ENCODE measurements around the gene GPR65.
A peak's percentile ranks its signal among the peaks of the same experiment; 100 is the strongest.

The GPR65 gene

GRCh38 chr14:88034076-88034475, 29.1 kb downstream of the GPR65 start:
- no peak for DNase-seq (ENCODE audit: low spot score)
- Mint-ChIP-seq H3K4me1 (ENCODE audit: low read depth) (peaks cover 22% of the 10 kb centered on the region), H3K4me3 (no peak overlapping the region), H3K36me3 (ENCODE audit: low read depth) (peaks cover 5% of the 10 kb centered on the region), H3K9me3 (peaks cover 4% of the 10 kb centered on the region), H3K27me3 (ENCODE audit: low read depth) (no peaks in the 10 kb centered on the region), H3K27ac (no peak overlapping the region)

GRCh38 chr14:88036422-88036821, 31.5 kb downstream of the GPR65 start:
- no peak for DNase-seq (ENCODE audit: low spot score)
- Mint-ChIP-seq H3K9me3 (peaks cover 4% of the 10 kb centered on the region), H3K27ac (no peak overlapping the region), H3K4me3 (no peak overlapping the region), H3K36me3 (ENCODE audit: low read depth) (peaks cover 2% of the 10 kb centered on the region), H3K27me3 (ENCODE audit: low read depth) (no peaks in the 10 kb centered on the region), H3K4me1 (ENCODE audit: low read depth) (peaks cover 10% of the 10 kb centered on the region)

GRCh38 chr14:88037325-88037724, 32.4 kb downstream of the GPR65 start:
- DNase-seq (ENCODE audit: low spot score) = no peak
- H3K27ac Mint-ChIP-seq = no peak overlapping the region
- no peaks in the 10 kb centered on the region for H3K36me3 Mint-ChIP-seq (ENCODE audit: low read depth)
- H3K4me3 Mint-ChIP-seq = no peak overlapping the region
- H3K27me3 Mint-ChIP-seq (ENCODE audit: low read depth) = no peaks in the 10 kb centered on the region
- H3K4me1 Mint-ChIP-seq (ENCODE audit: low read depth) = peaks cover 7% of the 10 kb centered on the region
- H3K9me3 Mint-ChIP-seq = peaks cover 4% of the 10 kb centered on the region

DNA sequence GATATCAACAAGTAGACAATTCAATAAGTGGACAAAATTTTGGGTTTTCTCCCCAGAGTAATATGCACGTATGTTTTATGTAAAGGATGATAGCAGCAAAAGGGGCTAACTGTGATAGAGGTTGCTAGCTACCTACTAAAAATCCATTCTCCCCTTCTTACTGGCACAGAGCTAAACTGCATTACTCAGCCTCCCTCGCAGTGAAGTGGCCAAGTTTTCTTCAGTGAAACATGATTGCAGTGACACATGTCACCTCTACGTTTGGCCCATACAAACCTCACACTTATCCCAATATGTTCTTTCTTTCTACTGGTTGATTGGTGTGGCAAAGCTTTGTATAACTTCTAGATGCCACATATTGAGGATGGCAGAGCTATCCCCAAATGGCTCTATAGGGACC, 34.3 kb downstream of the GPR65 start:
- Mint-ChIP-seq H3K27me3 (ENCODE audit: low read depth) (no peaks in the 10 kb centered on the region), H3K27ac (no peak overlapping the region), H3K4me3 (no peak overlapping the region), H3K9me3 (no peaks in the 10 kb centered on the region), H3K36me3 (ENCODE audit: low read depth) (no peaks in the 10 kb centered on the region), H3K4me1 (ENCODE audit: low read depth) (peaks cover 9% of the 10 kb centered on the region)
- DNase-seq (ENCODE audit: low spot score) = no peak

DNA sequence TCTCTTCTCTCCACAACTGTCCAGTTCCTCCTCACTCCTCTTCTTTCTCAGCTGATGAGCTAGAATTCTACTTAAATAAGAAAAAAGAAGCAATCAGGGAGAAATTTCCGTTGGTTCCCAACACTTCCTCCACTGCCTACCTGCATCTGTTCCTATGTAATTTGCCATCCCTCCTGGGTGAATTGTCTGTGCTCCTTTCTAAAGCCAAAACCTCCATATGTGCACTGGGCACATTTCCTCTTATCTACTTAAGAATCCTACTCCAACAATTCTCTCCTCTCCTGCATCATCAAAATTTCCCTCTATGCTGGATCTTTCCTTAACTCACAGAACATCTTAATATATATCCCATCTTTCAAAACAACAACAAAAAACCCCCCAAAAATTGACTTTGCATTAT, 35.2 kb downstream of the GPR65 start:
- H3K36me3 Mint-ChIP-seq (ENCODE audit: low read depth) = no peaks in the 10 kb centered on the region
- peaks cover 17% of the 10 kb centered on the region for H3K4me1 Mint-ChIP-seq (ENCODE audit: low read depth)
- no peaks in the 10 kb centered on the region for H3K27me3 Mint-ChIP-seq (ENCODE audit: low read depth)
- no peak overlapping the region for H3K4me3 Mint-ChIP-seq
- no peak for DNase-seq (ENCODE audit: low spot score)
- no peak overlapping the region for H3K27ac Mint-ChIP-seq
- H3K9me3 Mint-ChIP-seq = no peaks in the 10 kb centered on the region

DNA sequence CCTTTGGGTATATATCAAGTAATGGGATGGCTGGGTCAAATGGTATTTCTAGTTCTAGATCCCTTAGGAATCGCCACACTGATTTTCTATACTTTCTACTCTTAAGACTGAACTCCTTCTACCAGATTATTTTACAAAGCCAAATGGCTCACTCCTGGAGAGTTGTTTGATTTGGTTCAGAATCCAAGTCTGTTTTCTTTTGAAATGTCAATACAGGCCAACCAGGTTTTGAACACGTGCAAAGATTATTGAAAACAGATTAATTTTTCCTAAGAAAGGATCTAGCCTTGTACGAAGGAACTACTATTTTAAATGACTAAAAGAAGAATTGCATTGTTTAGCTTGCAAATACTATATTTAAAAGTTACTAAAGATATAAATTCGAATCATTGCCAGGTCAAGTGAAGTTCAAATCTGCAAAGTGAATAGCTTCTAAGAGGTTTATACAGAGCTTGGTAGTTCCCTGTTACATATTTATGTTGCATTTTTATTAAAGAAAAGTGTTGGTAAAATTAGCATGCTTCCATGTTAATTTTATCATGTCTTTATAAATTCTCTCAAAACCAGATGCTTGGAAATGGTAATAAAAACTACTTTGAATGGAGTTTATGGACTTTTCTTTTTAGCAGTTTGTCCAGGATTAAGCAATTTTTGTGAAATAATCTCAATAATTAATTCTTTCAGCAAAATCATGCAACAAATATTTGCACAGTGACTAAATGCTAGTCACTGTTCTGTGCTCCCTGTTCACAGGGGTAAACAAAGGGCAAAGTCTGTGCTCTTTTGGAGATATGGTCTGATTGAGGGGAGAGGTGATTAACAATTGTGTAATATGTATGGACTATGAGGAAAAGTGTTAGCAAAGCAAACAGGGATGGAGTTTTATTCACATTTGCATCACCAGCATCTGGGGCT, 38.9 kb downstream of the GPR65 start:
- Mint-ChIP-seq H3K27me3 (ENCODE audit: low read depth) (no peaks in the 10 kb centered on the region), H3K36me3 (ENCODE audit: low read depth) (peaks cover 2% of the 10 kb centered on the region), H3K9me3 (peaks cover 6% of the 10 kb centered on the region), H3K4me1 (ENCODE audit: low read depth) (peaks cover 14% of the 10 kb centered on the region), H3K27ac (no peak overlapping the region), H3K4me3 (no peak overlapping the region)
- DNase-seq (ENCODE audit: low spot score) = no peak

DNA sequence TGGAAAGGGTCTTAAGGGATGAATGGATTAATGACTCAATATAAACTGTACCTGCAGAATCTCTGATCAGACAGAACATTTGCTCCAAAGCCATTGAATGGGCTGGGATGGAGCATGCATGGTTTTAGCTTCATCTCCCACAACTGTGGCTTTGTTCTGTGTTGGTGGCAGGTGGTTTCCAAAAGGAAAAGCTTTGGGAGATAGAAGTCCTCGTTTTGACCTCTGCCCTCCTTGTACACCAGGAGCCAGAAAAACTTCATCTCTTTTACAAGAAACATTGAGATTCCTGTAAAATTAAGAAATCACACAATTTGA, 39.5 kb downstream of the GPR65 start:
- peaks cover 10% of the 10 kb centered on the region for H3K4me1 Mint-ChIP-seq (ENCODE audit: low read depth)
- DNase-seq (ENCODE audit: low spot score) = no peak
- peaks cover 2% of the 10 kb centered on the region for H3K36me3 Mint-ChIP-seq (ENCODE audit: low read depth)
- peaks cover 6% of the 10 kb centered on the region for H3K9me3 Mint-ChIP-seq
- H3K27ac Mint-ChIP-seq = no peak overlapping the region
- H3K4me3 Mint-ChIP-seq = no peak overlapping the region
- no peaks in the 10 kb centered on the region for H3K27me3 Mint-ChIP-seq (ENCODE audit: low read depth)

DNA sequence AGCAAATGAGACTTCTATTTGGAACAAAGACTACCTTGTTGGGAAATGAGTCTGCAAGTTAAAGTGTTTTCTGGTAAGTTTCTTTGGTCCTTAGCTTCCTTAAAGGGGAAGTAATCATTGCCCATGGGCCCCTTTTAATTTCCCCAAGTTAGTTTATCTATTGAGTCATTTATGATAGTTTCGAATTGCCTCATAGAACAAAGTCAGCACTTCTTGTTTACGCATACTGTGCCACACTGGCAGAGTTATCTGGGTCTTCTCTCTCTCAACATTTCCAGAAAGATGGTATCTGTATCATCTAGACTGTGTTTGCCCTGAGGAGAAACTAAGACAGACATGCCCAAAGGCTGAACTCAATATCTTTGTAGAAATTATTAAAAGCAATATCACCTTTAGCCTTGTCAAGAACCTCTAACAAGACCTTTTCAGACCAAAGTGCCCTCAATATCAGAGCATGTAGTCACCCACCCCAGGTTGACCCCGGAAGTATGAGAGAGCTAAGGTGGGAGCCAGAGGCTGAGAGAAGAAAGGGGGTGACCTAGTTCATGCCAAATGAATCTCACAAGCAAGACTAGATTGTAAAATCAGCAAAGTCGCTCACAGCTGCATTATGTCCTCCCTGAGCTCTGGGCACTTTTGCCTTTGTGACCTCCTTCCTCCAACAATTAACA, 40.0 kb downstream of the GPR65 start:
- Mint-ChIP-seq H3K4me1 (ENCODE audit: low read depth) (peaks cover 10% of the 10 kb centered on the region), H3K9me3 (peaks cover 6% of the 10 kb centered on the region), H3K27me3 (ENCODE audit: low read depth) (no peaks in the 10 kb centered on the region), H3K36me3 (ENCODE audit: low read depth) (peaks cover 2% of the 10 kb centered on the region), H3K27ac (peak overlapping the region; percentile 1), H3K4me3 (no peak overlapping the region)
- DNase-seq (ENCODE audit: low spot score) = peak; percentile 22

GRCh38 chr14:88045705-88046104, 40.8 kb downstream of the GPR65 start:
- peaks cover 6% of the 10 kb centered on the region for H3K9me3 Mint-ChIP-seq
- peaks cover 10% of the 10 kb centered on the region for H3K4me1 Mint-ChIP-seq (ENCODE audit: low read depth)
- no peak overlapping the region for H3K4me3 Mint-ChIP-seq
- no peak for DNase-seq (ENCODE audit: low spot score)
- H3K36me3 Mint-ChIP-seq (ENCODE audit: low read depth) = peaks cover 2% of the 10 kb centered on the region
- H3K27me3 Mint-ChIP-seq (ENCODE audit: low read depth) = no peaks in the 10 kb centered on the region
- H3K27ac Mint-ChIP-seq = no peak overlapping the region

- Mint-ChIP-seq H3K4me1 (ENCODE audit: low read depth) (peaks cover 10% of the 10 kb centered on the region), H3K27ac (no peak overlapping the region), H3K36me3 (ENCODE audit: low read depth) (peaks cover 4% of the 10 kb centered on the region), H3K9me3 (peaks cover 13% of the 10 kb centered on the region), H3K27me3 (ENCODE audit: low read depth) (peaks cover 9% of the 10 kb centered on the region), H3K4me3 (no peak overlapping the region)
- no peak for DNase-seq (ENCODE audit: low spot score)
These were observed 43.4 kb downstream of the GPR65 start for GRCh38 chr14:88048351-88048750.

DNA sequence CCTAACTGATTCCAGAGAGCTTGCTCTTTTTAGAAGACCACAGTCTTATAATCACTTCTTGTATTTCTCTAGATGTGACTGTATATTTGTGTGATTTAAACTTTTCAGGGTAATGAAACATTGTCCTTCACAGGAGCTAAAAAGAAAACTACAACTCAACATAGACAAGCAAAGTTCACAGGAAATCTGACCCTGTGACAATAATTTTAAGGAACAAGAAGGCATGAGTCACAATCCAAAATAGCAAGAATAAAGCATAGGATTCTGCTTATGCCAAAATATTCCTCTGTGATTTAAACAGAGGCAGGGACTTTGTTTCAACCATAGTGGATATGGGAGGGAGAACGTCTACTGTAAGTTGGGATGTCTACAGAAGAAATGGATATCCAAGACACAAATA, 44.3 kb downstream of the GPR65 start:
- Mint-ChIP-seq H3K4me1 (ENCODE audit: low read depth) (peaks cover 8% of the 10 kb centered on the region), H3K36me3 (ENCODE audit: low read depth) (peaks cover 4% of the 10 kb centered on the region), H3K27me3 (ENCODE audit: low read depth) (peaks cover 15% of the 10 kb centered on the region), H3K27ac (no peak overlapping the region), H3K9me3 (peaks cover 13% of the 10 kb centered on the region), H3K4me3 (no peak overlapping the region)
- no peak for DNase-seq (ENCODE audit: low spot score)

GRCh38 chr14:88049936-88050335, 45.0 kb downstream of the GPR65 start:
- DNase-seq (ENCODE audit: low spot score) = no peak
- Mint-ChIP-seq H3K4me1 (ENCODE audit: low read depth) (peaks cover 2% of the 10 kb centered on the region), H3K27me3 (ENCODE audit: low read depth) (peaks cover 21% of the 10 kb centered on the region), H3K9me3 (peaks cover 13% of the 10 kb centered on the region), H3K36me3 (ENCODE audit: low read depth) (peaks cover 4% of the 10 kb centered on the region), H3K4me3 (no peak overlapping the region), H3K27ac (no peak overlapping the region)

- no peaks in the 10 kb centered on the region for H3K36me3 Mint-ChIP-seq (ENCODE audit: low read depth)
- H3K27me3 Mint-ChIP-seq (ENCODE audit: low read depth) = peaks cover 18% of the 10 kb centered on the region
These were observed 55.6 kb downstream of the GPR65 start for GRCh38 chr14:88060576-88060975.

GRCh38 chr14:88063811-88064210, 58.9 kb downstream of the GPR65 start:
- Mint-ChIP-seq H3K4me1 (ENCODE audit: low read depth) (no peaks in the 10 kb centered on the region), H3K27ac (no peak overlapping the region), H3K4me3 (no peak overlapping the region), H3K36me3 (ENCODE audit: low read depth) (no peaks in the 10 kb centered on the region), H3K27me3 (ENCODE audit: low read depth) (peaks cover 7% of the 10 kb centered on the region), H3K9me3 (peaks cover under 1% of the 10 kb centered on the region)
- DNase-seq (ENCODE audit: low spot score) = no peak

More at GRCh38 chr14:88060576-88060975, 55.6 kb downstream of the GPR65 start:
- no peak for DNase-seq (ENCODE audit: low spot score)
- Mint-ChIP-seq H3K4me3 (no peak overlapping the region), H3K27ac (no peak overlapping the region), H3K9me3 (peaks cover 6% of the 10 kb centered on the region), H3K4me1 (ENCODE audit: low read depth) (no peaks in the 10 kb centered on the region)

Data from T-helper 2 cell treated with Interferon-gamma antibody and Interleukin-4, amounts not matched to agents 5 μg/mL and 100 μg/mL, for 36 hours (primary cell).